PFSK-1 (cell line): ENCODE measurements around the gene CCDC127.

Source experiments
- FOXP2 ChIP-seq: optimal IDR thresholded peaks from 2 replicates; pipeline ENCODE3; 2011; ENCODE audit warnings: borderline replicate concordance, control low read depth, inconsistent platforms; ENCODE audit not compliant: insufficient read depth; ENCODE audit errors: extremely low read length, extremely low read depth
- POLR2AphosphoS5 ChIP-seq: IDR thresholded peaks from 2 replicates; pipeline ENCODE4 v1.6.1; 2012; ENCODE audit warnings: low read depth, mild to moderate bottlenecking, control low read depth, low read length, moderate library complexity
- REST ChIP-seq, 2 experiments: IDR thresholded peaks; 2 replicates each; pipeline versions ENCODE4 v1.6.1 to v1.8.0; 2011 to 2012; ENCODE audit warnings: low read depth in 2 of 2, low read length in 2 of 2, control low read depth in 1 of 2, inconsistent platforms in 1 of 2, mild to moderate bottlenecking in 1 of 2, moderate library complexity in 1 of 2; ENCODE audit not compliant: insufficient read depth in 1 of 2
- SIN3A ChIP-seq: IDR thresholded peaks from 2 replicates; pipeline ENCODE4 v1.6.1; 2012; ENCODE audit warnings: mild to moderate bottlenecking, low read length, moderate library complexity, borderline replicate concordance; ENCODE audit not compliant: insufficient read depth
- TAF1 ChIP-seq: IDR thresholded peaks from 2 replicates; pipeline ENCODE4 v1.6.1; 2012; ENCODE audit warnings: low read length, control low read depth, borderline replicate concordance; ENCODE audit not compliant: insufficient read depth

- TF ChIP-seq REST (IDR thresholded peaks at IDR 0.05; ENCODE audit: insufficient read depth in 1 of 2, low read depth in 2 of 2, low read length in 2 of 2) = no peak
- no peak for TF ChIP-seq POLR2AphosphoS5
- TF ChIP-seq SIN3A = no peak
- no peak for TF ChIP-seq TAF1
- TF ChIP-seq FOXP2 = no peak
Measured at GRCh38 chr5:192970-193831, 24.8 kb downstream of the CCDC127 start.
